ENCODE measurements around the gene SPEN. TPM values are rescaled to one million over a fixed set of nuclear protein-coding genes. Genes with fewer than 3 reads are reported as not detected.

The SPEN gene
- 36.4 to 40.4 TPM (median 39.8 TPM) in 5 replicates for total RNA-seq (2022; extraction: Qiagen RNA extraction)

GRCh38 chr1:15847100-15847892 lies at the start of gene SPEN:
TSS of gene SPEN (plus strand) at chr1:15847707. CDS start at chr1:15848068, 361 bp downstream.

GRCh38 chr1:15807549-15807948 lies 40.0 kb upstream of the SPEN start, which contains the start of gene UQCRHL:
TSS of gene UQCRHL (minus strand) at chr1:15807649. CDS start at chr1:15807649, 0 bp downstream.

GRCh38 chr1:15975805-15976680 lies 128.5 kb downstream of the SPEN start, which contains the start of gene ZBTB17:
TSS of gene ZBTB17 (minus strand) at chr1:15976101. CDS start at chr1:15948495, 27,606 bp downstream.

Other genes with a start within 250 kb of the SPEN start
- gene DDI2, start 230.2 kb upstream of the SPEN start, total RNA-seq (2022; extraction: Qiagen RNA extraction), result 7.1 to 9.0 TPM (median 7.5 TPM) in 5 replicates
- 19.9 to 28.1 TPM (median 25.8 TPM) in 5 replicates for gene PLEKHM2, start 163.4 kb upstream of the SPEN start, total RNA-seq (2022; extraction: Qiagen RNA extraction)
- 0.19 to 0.53 TPM (median 0.30 TPM) in 5 replicates for gene SLC25A34, start 111.4 kb upstream of the SPEN start, total RNA-seq (2022; extraction: Qiagen RNA extraction)
- gene TMEM82, start 105.2 kb upstream of the SPEN start, total RNA-seq (2022; extraction: Qiagen RNA extraction), result not detected in 5 replicates
- 21.8 to 34.6 TPM (median 27.8 TPM) in 5 replicates for gene FBLIM1, start 88.9 kb upstream of the SPEN start, total RNA-seq (2022; extraction: Qiagen RNA extraction)
- gene UQCRHL, start 40.1 kb upstream of the SPEN start, total RNA-seq (2022; extraction: Qiagen RNA extraction), result 5.8 to 8.9 TPM (median 6.2 TPM) in 5 replicates
- 10.2 to 18.4 TPM (median 13.0 TPM) in 5 replicates for gene ZBTB17, start 128.4 kb downstream of the SPEN start, total RNA-seq (2022; extraction: Qiagen RNA extraction)
- not detected in 5 replicates for gene SRARP, start 156.5 kb downstream of the SPEN start, total RNA-seq (2022; extraction: Qiagen RNA extraction)
- gene HSPB7, start 170.3 kb downstream of the SPEN start, total RNA-seq (2022; extraction: Qiagen RNA extraction), result 0.07 TPM in 1 of 5 replicates, not detected in the others
- 0.14 to 0.26 TPM in 2 of 5 replicates, not detected in the others for gene CLCNKA, start 174.3 kb downstream of the SPEN start, total RNA-seq (2022; extraction: Qiagen RNA extraction)
- gene CLCNKB, start 196.1 kb downstream of the SPEN start, total RNA-seq (2022; extraction: Qiagen RNA extraction), result 0.10 TPM in 1 of 5 replicates, not detected in the others
- 13.7 to 19.5 TPM (median 18.8 TPM) in 5 replicates for gene FAM131C, start 225.9 kb downstream of the SPEN start, total RNA-seq (2022; extraction: Qiagen RNA extraction)

Data from A549 treated with Mapracorat at 1 μM for 4 hours (cell line).